ENCODE results near the gene DTWD2. TPM values are rescaled to one million over a fixed set of nuclear protein-coding genes. Genes with fewer than 3 reads are reported as not detected.
A peak's percentile ranks its signal among the peaks of the same experiment; 100 is the strongest.
"Not testable (repeated sequence)": the region's sequence is repeated elsewhere in the genome, so short reads cannot be mapped to it uniquely, and the experiment has no call there.

DTWD2 gene
- total RNA-seq, 1 donor from 2014 or later: 24.4 TPM

DNA sequence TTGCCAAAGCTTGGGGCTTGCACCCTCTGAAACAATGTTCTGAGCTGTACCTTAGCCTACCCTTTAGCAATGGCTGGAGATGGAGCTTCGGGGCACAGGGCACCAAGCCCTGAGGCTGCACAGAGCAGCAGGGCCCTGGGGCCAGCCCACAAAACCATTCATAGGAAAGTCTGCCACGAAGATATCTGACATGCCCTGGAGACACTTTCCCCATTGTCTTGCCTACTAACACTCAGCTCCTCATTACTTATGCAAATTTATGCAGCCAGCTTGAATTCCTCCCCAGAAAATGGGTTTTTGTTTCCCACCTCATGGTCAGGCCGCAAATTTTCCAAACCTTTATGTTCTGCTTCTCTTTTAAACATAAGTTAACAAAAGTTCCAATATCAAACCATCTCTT, 105.7 kb downstream of the DTWD2 start:
- DNase-seq (ENCODE audit: low read depth): no peak

DNA sequence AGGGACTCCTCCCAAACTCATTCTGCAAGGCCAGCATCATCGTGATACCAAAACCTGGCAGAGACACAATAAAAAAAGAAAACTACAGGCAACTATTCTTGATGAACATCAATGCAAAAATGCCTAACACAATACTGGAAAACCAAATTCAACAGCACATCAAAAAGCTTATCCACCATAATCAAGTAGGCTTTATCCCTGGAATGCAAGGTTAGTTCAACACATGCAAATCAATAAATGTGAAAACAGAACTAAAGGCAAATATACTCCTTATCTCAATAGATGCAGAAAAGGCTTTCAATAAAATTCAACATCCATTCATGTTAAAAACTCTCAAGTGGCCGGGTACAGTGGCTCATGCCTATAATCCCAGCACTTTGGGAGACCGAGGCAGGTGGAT, 111.5 kb downstream of the DTWD2 start:
- DNase-seq (ENCODE audit: low read depth): not testable (repeated sequence)

DNA sequence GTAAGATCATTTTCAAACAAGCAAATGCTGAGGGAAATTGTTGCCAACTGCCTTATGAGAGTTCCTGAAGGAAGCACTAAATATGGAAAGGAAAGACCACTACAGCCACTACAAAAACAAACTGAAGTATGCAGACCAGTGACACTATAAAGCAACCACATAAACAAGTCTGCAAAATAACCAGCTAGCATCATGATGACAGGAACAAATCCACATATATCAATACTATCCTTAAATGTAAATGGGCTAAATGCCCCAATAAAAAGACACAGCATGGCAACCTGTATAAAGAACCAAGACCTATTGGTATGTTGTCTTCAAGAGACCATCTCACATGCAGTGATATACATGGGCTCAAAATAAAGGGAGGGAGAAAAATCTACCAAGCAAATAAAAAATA, 113.2 kb downstream of the DTWD2 start:
- DNase-seq (ENCODE audit: low read depth): no peak

DNA sequence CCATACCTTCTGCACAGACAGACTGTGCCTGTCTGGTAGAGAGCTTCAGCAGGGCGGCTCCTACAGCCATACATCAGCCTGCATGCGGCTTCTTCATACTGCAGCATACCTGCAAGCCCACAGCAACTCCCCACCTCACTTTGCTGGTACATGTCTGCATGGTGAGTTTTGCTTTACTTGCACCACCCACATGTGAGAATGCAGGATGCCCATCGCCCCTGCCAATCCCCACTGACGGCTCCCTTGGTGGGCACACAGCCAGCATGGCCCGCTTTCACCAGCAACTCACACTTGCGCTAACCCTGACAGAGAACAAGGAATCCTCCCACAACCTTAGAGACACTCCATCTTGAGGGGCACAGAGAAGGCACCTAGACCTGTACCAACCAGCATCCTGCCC, 114.9 kb downstream of the DTWD2 start:
- DNase-seq (ENCODE audit: low read depth): no peak

DNA sequence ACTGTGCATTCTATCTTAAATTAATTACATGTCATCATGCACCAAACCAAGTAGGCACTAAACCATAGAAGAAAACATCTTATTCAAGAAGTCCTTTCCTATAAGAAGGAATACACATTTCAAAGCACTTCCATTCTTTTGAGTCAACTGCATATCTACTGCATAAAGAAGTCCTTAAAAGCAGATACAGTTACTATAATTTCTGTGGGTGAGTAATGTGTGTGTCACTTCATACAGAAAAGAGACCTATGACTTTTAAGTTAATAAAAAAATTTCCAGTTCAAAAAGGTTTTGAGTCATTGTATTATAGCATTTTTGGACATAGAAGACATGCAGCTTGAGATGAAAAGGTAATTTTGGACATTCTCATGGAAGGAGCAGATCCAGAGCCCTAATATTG, 125.0 kb downstream of the DTWD2 start:
- no peak for DNase-seq (ENCODE audit: low read depth)

DNA sequence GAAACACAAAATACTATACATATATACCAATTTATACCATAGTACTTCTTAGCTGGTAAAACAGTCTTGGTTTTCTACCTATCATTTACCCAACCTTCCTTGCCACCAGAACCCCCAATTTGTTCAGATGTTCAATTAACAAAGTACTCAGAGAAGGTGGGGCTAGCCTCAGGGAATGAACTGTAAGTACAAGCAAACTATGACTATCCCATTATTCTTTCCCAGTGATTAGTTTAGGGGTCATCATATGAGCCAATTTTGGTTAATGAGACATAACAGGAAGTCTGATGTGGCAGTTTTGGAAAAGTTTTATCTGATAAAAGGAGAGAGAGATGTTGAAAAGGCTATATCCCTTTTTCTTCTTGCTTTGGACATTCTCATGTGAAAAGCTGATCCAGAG, 125.8 kb downstream of the DTWD2 start:
- DNase-seq (ENCODE audit: low read depth): no peak

DNA sequence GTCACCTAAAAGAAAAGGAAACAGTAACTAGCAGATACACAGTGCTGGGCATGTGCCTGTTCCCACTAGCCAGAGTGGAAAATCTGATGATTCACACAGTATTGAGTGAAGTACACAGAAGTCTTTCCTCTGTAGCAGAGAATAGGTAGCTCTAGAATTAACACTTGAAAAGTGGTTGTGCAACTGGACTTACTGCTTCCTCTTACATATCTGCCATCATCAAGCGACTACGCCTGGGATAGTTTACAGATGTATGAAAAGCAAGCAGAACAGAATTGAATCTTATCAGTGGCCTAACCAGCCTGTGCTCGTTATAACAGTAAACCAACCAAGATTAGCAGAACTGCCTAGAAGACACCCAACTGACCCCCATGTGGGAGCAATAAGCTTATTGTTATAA, 130.6 kb downstream of the DTWD2 start:
- DNase-seq (ENCODE audit: low read depth): peak; percentile 7

DNA sequence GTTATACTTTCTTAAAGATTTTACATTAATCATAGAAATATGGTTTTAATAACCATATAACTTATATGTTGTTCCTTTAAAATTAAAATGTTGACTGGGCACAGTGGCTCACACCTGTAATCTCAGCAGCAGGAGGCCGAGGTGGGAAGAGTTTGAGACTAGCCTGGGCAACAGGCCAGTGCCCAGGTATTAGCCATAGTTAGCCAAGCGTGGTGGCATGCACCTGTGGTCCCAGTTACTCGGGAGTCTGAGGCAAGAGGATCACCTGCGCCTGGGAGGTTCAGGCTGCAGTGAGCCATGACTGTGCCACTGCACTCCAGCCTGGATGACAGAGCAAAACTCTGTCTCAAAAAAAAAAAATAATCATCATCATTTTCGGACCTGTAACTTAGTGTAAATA, 133.5 kb downstream of the DTWD2 start:
- DNase-seq (ENCODE audit: low read depth): no peak

DNA sequence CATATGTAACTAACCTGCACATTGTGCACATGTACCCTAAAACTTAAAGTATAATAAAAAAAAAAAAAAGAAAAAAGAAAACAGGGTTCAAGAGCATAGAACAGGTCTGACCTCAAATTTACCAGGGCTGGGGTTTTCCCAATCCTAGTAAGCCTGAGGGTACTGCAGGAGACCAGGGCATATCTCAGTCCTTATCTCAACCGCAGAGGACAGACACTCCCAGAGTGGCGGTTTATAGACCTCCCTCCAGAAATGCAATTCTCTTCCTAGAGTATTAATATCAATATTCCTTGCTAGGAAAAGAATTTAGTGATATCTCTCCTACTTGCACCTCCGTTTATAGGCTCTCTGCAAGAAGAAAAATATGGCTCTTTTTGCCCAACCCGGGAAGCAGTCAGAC, 136.6 kb downstream of the DTWD2 start:
- not testable (repeated sequence) for DNase-seq (ENCODE audit: low read depth)

DNA sequence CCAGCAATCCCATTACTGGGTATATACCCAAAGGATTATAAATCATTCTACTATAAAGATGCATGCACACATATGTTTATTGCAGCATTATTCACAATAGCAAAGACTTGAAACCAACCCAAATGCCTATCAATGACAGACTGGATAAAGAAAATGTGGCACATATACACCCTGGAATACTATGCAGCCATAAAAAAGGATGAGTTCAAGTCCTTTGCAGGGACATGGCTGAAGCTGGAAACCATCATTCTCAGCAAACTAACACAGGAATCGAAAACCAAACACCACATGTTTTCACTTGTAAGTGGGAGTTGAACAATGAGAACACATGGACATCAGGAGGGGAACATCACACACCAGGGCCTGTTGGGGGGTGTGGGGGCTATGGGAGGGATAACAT, 138.8 kb downstream of the DTWD2 start:
- DNase-seq (ENCODE audit: low read depth): not testable (repeated sequence)

DNA sequence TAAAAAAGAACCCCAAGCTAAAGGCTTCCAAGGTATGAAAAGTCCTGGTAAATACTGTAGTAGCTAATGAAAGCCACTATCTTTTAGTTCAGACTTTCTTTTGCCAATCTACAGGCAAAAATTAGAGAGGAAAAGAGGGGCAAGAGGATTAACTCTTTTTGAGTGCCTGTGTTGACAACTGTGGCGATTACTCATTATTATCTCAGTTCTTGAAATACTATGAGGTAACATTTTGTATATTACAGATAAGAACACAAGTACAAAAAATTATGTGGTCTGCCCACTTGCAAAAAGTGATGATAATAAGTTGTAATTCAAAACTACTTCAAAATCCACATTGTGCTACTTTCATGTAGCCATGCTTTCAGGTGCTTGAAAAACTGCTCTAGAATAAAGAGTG, 144.0 kb downstream of the DTWD2 start:
- no peak for DNase-seq (ENCODE audit: low read depth)

DNA sequence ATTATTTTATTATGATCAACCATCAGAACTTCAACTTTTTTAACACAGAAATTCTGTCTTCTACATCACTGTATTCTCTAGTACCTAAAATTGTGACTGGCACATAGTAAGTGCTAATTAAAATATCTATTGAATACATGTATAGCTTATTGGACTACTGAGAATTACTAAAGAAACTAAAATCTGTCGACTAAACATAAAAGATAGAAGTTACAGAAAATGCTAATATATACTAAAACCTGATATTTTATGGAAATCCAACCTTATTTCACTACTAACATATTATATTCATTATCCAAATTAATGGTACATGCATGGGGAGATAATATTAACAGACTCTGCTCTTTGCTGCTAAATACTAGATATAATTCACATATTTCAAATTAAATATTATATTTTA, 153.6 kb downstream of the DTWD2 start:
- DNase-seq (ENCODE audit: low read depth): no peak

DNA sequence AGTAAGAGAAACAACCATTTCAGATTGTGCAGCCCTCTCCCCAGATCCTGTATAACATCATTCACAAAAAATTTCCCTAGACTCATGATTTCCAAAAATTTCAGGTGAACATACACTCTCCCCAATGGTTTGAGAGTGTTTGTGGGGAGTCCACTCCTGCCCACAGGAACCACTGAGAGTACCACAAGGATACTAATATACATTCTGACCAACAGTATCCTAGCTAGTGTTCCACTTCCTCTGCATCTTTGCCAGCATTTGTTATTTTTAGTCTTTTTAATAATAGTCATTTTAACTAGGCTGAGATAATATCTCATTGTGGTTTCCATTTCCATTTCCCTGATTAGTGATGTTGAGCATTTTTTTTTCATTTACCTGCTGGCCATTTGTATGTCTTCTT, 155.4 kb downstream of the DTWD2 start:
- no peak for DNase-seq (ENCODE audit: low read depth)

DNA sequence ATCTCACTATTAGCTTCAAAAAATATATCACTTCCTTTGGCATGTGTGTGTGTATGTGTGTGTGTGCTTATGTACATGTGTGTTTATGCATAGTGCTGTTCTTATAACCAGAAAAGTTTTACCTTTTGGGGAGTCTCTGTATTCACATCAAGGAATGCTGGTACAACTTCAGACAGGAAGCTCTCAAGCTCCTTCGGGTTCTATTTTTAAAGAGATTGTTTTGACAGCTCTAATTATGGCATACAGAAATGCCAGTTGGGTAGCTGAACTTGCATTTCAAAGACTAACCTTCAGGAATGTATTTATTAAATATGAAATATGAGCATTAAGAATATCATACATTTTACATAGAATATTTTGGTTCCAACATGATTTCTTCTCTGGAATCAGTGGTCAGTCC, 163.1 kb downstream of the DTWD2 start:
- no peak for DNase-seq (ENCODE audit: low read depth)

DNA sequence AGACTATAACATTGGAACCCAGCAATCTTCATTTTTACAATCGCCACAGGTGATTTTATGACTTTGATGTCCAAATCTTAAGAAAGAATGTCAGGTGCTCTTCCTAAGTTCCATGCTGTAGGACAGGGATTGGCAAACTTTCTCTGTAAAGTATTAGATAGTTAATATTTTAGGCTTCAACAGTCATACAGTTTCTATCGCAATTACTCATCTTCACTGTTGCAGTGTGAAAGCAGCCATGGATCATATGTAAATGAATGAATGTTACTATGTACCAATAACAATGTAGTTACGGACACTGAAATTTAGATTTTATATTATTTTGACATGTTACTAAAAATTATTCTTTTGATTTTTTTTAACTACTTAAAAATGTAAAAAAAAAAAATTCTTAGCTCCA, 169.7 kb downstream of the DTWD2 start:
- DNase-seq (ENCODE audit: low read depth): no peak

DNA sequence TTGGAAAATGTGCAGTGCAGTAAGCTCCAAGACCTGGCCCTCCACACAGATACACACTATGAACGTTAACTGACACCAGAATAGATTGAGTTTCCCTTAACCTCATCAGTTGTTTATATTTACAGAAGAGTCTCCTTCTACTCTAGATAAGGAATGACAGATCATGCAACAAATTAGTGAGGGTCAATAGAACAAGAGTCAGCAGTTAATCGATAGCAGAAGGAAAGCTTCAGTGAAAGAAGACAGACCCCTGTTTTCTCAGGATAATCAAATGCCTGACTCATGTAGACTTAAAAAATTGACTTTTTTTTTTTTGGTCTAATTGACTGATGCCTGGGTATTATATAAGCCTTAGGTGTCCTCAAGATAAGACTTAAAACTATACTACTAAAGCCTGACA, 179.9 kb downstream of the DTWD2 start:
- DNase-seq (ENCODE audit: low read depth): no peak

DNA sequence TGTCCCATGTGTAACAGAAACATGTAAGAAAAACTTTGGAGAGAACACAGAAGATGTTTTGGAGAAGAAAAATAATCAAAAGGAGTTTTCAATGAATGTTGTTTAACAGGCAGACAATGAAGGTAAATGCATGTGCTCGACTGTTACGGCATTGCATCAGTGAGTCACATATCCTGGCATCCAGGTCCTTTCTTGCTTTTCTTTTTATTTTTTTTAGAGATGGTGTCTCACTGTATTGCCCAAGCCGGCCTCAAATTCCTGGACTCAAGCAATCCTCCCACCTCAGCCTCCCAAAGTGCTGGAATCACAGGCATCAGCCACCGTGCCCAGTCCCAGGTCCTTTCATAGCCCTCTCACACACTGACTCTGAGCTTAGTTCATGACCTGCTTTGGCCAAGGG, 181.8 kb downstream of the DTWD2 start:
- no peak for DNase-seq (ENCODE audit: low read depth)

DNA sequence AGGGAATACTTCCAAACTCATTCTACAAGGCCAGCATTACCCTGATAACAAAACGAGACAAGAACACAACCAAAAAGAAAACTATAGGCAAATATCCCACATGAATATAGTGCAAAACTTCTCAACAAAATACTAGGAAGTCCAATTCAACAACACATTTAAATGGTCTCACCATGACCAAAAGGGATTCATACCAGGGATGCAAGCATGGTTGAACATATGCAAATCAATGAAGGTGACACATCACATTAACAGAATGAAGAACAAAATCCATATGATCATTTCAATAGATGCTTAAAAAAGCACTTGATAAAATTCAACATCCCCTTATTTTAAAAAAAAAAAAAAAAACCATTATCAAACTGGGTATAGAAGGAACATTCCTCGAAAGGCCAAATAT, 186.0 kb downstream of the DTWD2 start:
- no peak for DNase-seq (ENCODE audit: low read depth)

DNA sequence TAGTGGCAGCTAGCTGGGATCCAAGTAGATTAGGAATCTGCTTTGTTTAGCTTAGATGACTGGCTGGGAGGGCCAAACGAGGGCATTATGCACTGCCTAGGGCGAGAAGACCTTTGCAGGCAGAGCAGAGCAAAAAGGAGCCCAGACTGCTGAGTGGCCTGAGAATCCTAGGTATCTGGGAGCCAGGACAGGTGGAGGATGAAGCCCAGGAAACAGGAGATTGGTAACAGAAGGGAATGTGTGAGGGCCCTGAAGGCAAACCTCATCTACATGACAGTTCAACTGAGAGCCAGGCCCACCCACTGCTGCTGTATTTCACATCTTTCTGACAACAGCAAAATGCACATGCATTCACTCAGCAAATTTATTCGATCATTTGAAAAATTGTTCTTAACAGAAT, 192.3 kb downstream of the DTWD2 start:
- DNase-seq (ENCODE audit: low read depth): no peak

DNA sequence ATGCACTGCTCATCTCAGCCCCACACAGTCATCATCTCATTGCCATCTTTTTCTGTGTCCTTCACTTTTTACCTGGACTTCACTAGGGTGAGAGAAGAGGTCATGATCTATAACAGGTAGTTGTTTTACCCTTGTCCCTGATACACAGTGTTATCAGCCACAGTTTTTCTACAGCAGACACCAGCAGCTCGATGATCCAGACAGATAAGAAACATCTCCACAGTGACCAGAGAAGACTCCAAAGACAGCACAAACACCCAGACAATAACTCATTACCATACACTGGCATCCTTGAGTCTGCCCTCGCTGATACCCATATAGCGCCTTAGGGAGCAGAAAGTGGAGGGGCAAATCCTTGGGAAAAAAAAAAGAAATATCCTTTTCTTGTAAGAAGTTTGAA, 194.1 kb downstream of the DTWD2 start:
- DNase-seq (ENCODE audit: low read depth): no peak

DNA sequence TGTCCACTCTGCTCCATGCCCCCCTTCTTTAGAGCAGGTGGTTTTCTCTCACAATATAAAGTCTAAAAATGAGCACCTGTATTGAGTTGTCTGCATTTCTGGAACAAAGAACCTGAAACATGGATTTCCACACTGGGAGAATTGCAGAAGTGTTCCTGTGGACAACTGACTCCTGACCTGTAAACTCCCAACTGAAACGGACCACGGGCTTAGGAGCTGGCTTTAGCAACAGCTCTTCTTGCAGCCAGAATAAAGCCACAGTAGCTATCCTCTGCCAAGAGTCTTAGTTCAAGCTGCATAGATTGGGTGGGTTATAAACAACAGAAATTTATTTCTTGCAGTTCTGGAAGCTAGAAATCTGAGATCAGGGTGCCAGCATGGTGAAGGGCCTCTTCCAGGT, 194.7 kb downstream of the DTWD2 start:
- no peak for DNase-seq (ENCODE audit: low read depth)

DNA sequence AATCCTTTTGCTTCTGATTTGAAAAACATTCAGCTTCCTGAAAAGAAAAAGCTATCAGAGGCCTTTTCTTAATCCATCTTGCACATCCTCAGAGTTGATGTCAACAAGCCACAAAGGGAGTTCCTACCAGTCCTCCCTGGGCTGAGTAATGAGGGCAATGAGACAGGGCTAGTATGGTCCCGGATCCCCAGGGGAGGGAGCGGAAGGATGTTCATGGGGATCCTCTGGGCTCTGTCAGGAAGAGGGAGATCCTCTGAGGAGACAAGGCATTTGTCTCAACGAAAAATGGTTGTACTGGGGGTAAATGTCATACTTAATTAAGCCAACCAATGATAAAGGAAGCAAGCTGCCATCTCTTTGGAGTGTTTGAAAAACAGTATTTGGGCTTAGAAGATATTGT, 195.3 kb downstream of the DTWD2 start:
- DNase-seq (ENCODE audit: low read depth): no peak

DNA sequence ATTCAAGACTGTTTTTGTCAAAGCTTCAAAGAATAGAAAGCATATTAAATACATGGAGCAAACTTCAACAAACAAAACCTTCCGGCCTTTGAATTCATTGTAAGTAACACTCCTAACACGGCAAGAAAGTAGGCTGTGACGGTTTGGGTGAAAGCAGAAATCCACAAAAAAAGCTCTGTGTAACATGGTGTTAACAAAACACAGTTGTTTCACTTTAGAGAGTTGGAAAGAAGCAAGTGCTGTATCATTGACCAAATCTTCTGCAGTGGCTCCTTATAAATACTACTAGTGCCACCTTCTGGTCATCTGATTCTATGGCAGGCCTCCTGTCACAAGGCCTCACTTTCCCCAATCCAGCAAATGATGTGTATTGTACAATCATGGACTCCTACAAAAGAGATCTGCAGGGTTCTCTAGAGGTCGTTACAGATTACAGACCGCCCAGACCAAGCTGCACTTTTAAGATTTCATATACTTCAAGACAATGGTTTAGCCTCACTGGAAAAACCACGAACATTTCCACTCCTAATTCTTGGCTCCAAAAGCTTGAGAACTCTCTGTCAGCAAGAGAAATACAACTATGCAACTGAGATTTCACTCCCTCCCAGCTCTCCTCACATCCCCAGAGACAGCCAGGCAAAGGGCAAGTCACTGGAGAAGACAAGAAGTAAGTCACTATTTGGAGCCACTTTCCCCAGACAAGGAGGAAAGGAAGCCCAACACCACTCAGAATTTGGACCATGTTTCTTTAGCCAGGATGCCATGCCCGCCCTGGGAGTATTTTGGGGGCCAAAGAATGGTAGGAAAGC, 196.2 kb downstream of the DTWD2 start:
- DNase-seq (ENCODE audit: low read depth): peak; percentile 73

DNA sequence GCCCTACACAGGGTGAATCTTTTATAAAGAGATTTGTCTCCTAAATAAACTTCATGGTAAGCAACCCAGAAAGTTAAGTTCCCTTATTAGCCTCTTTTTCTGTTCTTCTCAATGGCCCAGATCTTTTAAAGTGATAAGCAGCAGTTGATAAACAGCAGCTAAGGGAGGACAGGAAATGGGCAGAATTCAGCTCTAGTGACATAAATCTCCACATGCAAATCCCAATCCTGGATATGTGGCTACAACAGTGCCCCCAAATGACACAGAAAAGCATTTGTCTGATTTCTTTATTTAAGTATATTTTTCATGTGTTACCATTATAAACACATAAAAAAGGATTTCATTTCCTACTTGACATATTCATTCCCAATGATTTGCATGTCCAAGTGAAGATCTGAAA, 199.0 kb downstream of the DTWD2 start:
- DNase-seq (ENCODE audit: low read depth): no peak

Data from myocyte (in vitro differentiated cells).